HAP-1 (cell line): ENCODE measurements around the gene RIC3.

ENCODE experiments used
- DNase-seq, 2 experiments: peaks; one replicate each; pipeline ENCODE4 v3.0.0-alpha.2; 2016 to 2020; ENCODE audit warnings: low spot score in 2 of 2
- H3K27me3 ChIP-seq: fragments of 250-450 bp; sonication (Bioruptor Pico); 2 replicates; pipeline ENCODE4 v1.5.1; 2020; ENCODE audit warnings: low read depth, mild to moderate bottlenecking, moderate library complexity
- H3K36me3 ChIP-seq: fragments of 250-450 bp; sonication (Bioruptor Pico); replicated peaks from 2 replicates; pipeline ENCODE4 v1.5.1; 2020; ENCODE audit warnings: mild to moderate bottlenecking
- H3K4me1 ChIP-seq: fragments of 250-450 bp; sonication (Bioruptor Pico); 2 replicates; pipeline ENCODE4 v1.5.1; 2020; ENCODE audit warnings: mild to moderate bottlenecking
- H3K4me3 ChIP-seq: fragments of 250-450 bp; sonication (Bioruptor Pico); 2 replicates; pipeline ENCODE4 v1.5.1; 2020; ENCODE audit warnings: mild to moderate bottlenecking, moderate library complexity
- H3K9me3 ChIP-seq: fragments of 250-450 bp; sonication (Bioruptor Pico); 2 replicates; pipeline ENCODE4 v1.5.1; 2020; ENCODE audit warnings: mild to moderate bottlenecking, moderate library complexity
- in situ Hi-C: fragments of 300-500 bp; cut with MboI; formaldehyde crosslinking; loops from 3 replicates; pipeline ENCODE4 v1.14.3; 2020; ENCODE audit warnings: low sequenced_read_pairs, inconsistent platforms, mixed read lengths

RIC3 gene

GRCh38 chr11:8168485-8169257, at the start of gene RIC3:
RIC3 (minus strand) TSS chr11:8169025; CDS start chr11:8168989, 36 bp downstream.
- no peaks in the 10 kb centered on the region for H3K36me3 ChIP-seq
- no peaks in the 10 kb centered on the region for H3K4me1 ChIP-seq
- in situ Hi-C loops, result no loop called here
- no peaks in the 10 kb centered on the region for H3K9me3 ChIP-seq
- no peak for DNase-seq
- H3K27me3 ChIP-seq, result peaks cover 26% of the 10 kb centered on the region
- H3K4me3 ChIP-seq, result no peak within 1 kb of the TSS

- in situ Hi-C loops, result no loop called here
- no peak for DNase-seq
- no peaks in the 10 kb centered on the region for H3K36me3 ChIP-seq
- no peaks in the 10 kb centered on the region for H3K9me3 ChIP-seq
- 0 out of 2 replicates have a peak, but pooled peaks cover 3% of the 10 kb centered on the region for H3K27me3 ChIP-seq
- no peaks in the 10 kb centered on the region for H3K4me1 ChIP-seq
- no peak overlapping the region for H3K4me3 ChIP-seq
These were observed 49.6 kb upstream of the RIC3 start for GRCh38 chr11:8218409-8218808.

GRCh38 chr11:8217926-8218325, 49.1 kb upstream of the RIC3 start:
- Histone ChIP-seq H3K4me3 (no peak overlapping the region), H3K9me3 (no peaks in the 10 kb centered on the region), H3K4me1 (no peaks in the 10 kb centered on the region), H3K27me3 (0 out of 2 replicates have a peak, but pooled peaks cover 3% of the 10 kb centered on the region), H3K36me3 (no peaks in the 10 kb centered on the region)
- in situ Hi-C loops, result no loop called here
- no peak for DNase-seq

GRCh38 chr11:8217136-8217535, 48.3 kb upstream of the RIC3 start:
- no peak for DNase-seq
- Histone ChIP-seq H3K4me1 (no peaks in the 10 kb centered on the region), H3K4me3 (no peak overlapping the region), H3K9me3 (no peaks in the 10 kb centered on the region), H3K36me3 (no peaks in the 10 kb centered on the region), H3K27me3 (0 out of 2 replicates have a peak, but pooled peaks cover 3% of the 10 kb centered on the region)
- in situ Hi-C loops, result no loop called here

- DNase-seq, result no peak
- H3K4me1 ChIP-seq, result no peaks in the 10 kb centered on the region
- no peaks in the 10 kb centered on the region for H3K9me3 ChIP-seq
- in situ Hi-C loops, result no loop called here
- H3K27me3 ChIP-seq, result 0 out of 2 replicates have a peak, but pooled peaks cover 3% of the 10 kb centered on the region
- H3K36me3 ChIP-seq, result no peaks in the 10 kb centered on the region
- no peak overlapping the region for H3K4me3 ChIP-seq
These were observed 44.6 kb upstream of the RIC3 start for GRCh38 chr11:8213376-8213775.

GRCh38 chr11:8209208-8209807, 40.5 kb upstream of the RIC3 start:
- Histone ChIP-seq H3K4me3 (no peak overlapping the region), H3K27me3 (0 out of 2 replicates have a peak, but pooled peaks cover 3% of the 10 kb centered on the region), H3K9me3 (no peaks in the 10 kb centered on the region), H3K36me3 (no peaks in the 10 kb centered on the region), H3K4me1 (no peaks in the 10 kb centered on the region)
- in situ Hi-C loops, result no loop called here
- peak in 1 of 2 experiments; percentile 53 for DNase-seq

- Histone ChIP-seq H3K9me3 (no peaks in the 10 kb centered on the region), H3K4me1 (no peaks in the 10 kb centered on the region), H3K27me3 (0 out of 2 replicates have a peak, but pooled peaks cover 3% of the 10 kb centered on the region), H3K36me3 (no peaks in the 10 kb centered on the region), H3K4me3 (no peak overlapping the region)
- in situ Hi-C loops, result no loop called here
- DNase-seq, result no peak
These were observed 38.5 kb upstream of the RIC3 start for GRCh38 chr11:8207080-8208000.

- no peaks in the 10 kb centered on the region for H3K4me1 ChIP-seq
- H3K9me3 ChIP-seq, result no peaks in the 10 kb centered on the region
- H3K36me3 ChIP-seq, result no peaks in the 10 kb centered on the region
- 0 out of 2 replicates have a peak, but pooled peaks cover 3% of the 10 kb centered on the region for H3K27me3 ChIP-seq
- no peak overlapping the region for H3K4me3 ChIP-seq
- in situ Hi-C loops, result no loop called here
- DNase-seq, result no peak
These were observed 37.6 kb upstream of the RIC3 start for GRCh38 chr11:8206251-8207079.

- no peak for DNase-seq
- H3K4me1 ChIP-seq, result no peaks in the 10 kb centered on the region
- 0 out of 2 replicates have a peak, but pooled peaks cover 3% of the 10 kb centered on the region for H3K27me3 ChIP-seq
- no peaks in the 10 kb centered on the region for H3K36me3 ChIP-seq
- H3K9me3 ChIP-seq, result no peaks in the 10 kb centered on the region
- in situ Hi-C loops, result no loop called here
- H3K4me3 ChIP-seq, result no peak overlapping the region
These were observed 36.7 kb upstream of the RIC3 start for GRCh38 chr11:8205566-8205965.

GRCh38 chr11:8204596-8204995, 35.8 kb upstream of the RIC3 start:
- H3K4me3 ChIP-seq, result no peak overlapping the region
- H3K27me3 ChIP-seq, result peaks cover 3% of the 10 kb centered on the region; the same call in 1 of the 2 replicates
- no peaks in the 10 kb centered on the region for H3K9me3 ChIP-seq
- no peaks in the 10 kb centered on the region for H3K4me1 ChIP-seq
- DNase-seq, result no peak
- no peaks in the 10 kb centered on the region for H3K36me3 ChIP-seq
- in situ Hi-C loops, result no loop called here

GRCh38 chr11:8204025-8204424, 35.2 kb upstream of the RIC3 start:
- Histone ChIP-seq H3K4me3 (no peak overlapping the region), H3K27me3 (peaks cover 3% of the 10 kb centered on the region; the same call in 1 of the 2 replicates), H3K4me1 (no peaks in the 10 kb centered on the region), H3K9me3 (no peaks in the 10 kb centered on the region), H3K36me3 (no peaks in the 10 kb centered on the region)
- in situ Hi-C loops, result no loop called here
- DNase-seq, result no peak

GRCh38 chr11:8203414-8203715, 34.5 kb upstream of the RIC3 start:
- in situ Hi-C loops, result no loop called here
- Histone ChIP-seq H3K36me3 (no peaks in the 10 kb centered on the region), H3K27me3 (peaks cover 3% of the 10 kb centered on the region; the same call in 1 of the 2 replicates), H3K4me3 (no peak overlapping the region), H3K9me3 (no peaks in the 10 kb centered on the region), H3K4me1 (no peaks in the 10 kb centered on the region)
- DNase-seq, result no peak
